HEK293T (cell line): ENCODE results near the gene CCDC9.

ENCODE experiments used
- CTCF ChIA-PET: fragments of 350-600 bp; formaldehyde crosslinking; extraction: SDS; loops from one replicate; lab custom pipeline; 2021; ENCODE audit warnings: antibody characterized with exemption, inconsistent platforms; lab: Yijun Ruan, JAX
- POLR2A ChIA-PET: fragments of 350-600 bp; formaldehyde crosslinking; extraction: SDS; loops from one replicate; lab custom pipeline; 2020; ENCODE audit warnings: antibody characterized with exemption, inconsistent platforms; lab: Yijun Ruan, JAX
- DNase-seq: peaks from one replicate; pipeline ENCODE4 v3.0.0; 2012; ENCODE audit warnings: mixed read lengths; ENCODE audit errors: extremely low spot score
- ARNT ChIP-seq: fragments of 450-650 bp; IDR thresholded peaks from 2 replicates; pipeline ENCODE4 v1.6.1; 2017; ENCODE audit warnings: mild to moderate bottlenecking
- BHLHE40 ChIP-seq: fragments of 450-650 bp; IDR thresholded peaks from 2 replicates; pipeline ENCODE4 v1.6.1; 2016; ENCODE audit warnings: mild to moderate bottlenecking, moderate library complexity, borderline replicate concordance
- CTBP1 ChIP-seq: fragments of 450-650 bp; IDR thresholded peaks from 2 replicates; pipeline ENCODE4 v1.6.1; 2016; ENCODE audit warnings: borderline replicate concordance
- ELF4 ChIP-seq: fragments of 450-650 bp; IDR thresholded peaks from 2 replicates; pipeline ENCODE4 v1.6.1; 2017; ENCODE audit warnings: antibody characterized with exemption
- FOXA1 ChIP-seq: fragments of 450-650 bp; IDR thresholded peaks from 2 replicates; pipeline ENCODE4 v1.6.1; 2016; ENCODE audit warnings: mild to moderate bottlenecking
- FOXK2 ChIP-seq: fragments of 450-650 bp; IDR thresholded peaks from 2 replicates; pipeline ENCODE4 v1.6.1; 2016; ENCODE audit warnings: mild to moderate bottlenecking
- FOXM1 ChIP-seq: fragments of 450-650 bp; IDR thresholded peaks from 2 replicates; pipeline ENCODE4 v1.6.1; 2017; ENCODE audit warnings: mild to moderate bottlenecking, borderline replicate concordance
- HDGF ChIP-seq: fragments of 450-650 bp; IDR thresholded peaks from 2 replicates; pipeline ENCODE4 v1.6.1; 2017; ENCODE audit warnings: antibody characterized with exemption, borderline replicate concordance
- L3MBTL2 ChIP-seq: fragments of 450-650 bp; conservative IDR thresholded peaks from 2 replicates; pipeline ENCODE4 v1.6.1; 2016; ENCODE audit warnings: mild to moderate bottlenecking
- LEF1 ChIP-seq: fragments of 450-650 bp; IDR thresholded peaks from 2 replicates; pipeline ENCODE4 v1.6.1; 2017; ENCODE audit warnings: mild to moderate bottlenecking, borderline replicate concordance
- NFRKB ChIP-seq: fragments of 450-650 bp; IDR thresholded peaks from 2 replicates; pipeline ENCODE4 v1.6.1; 2016; ENCODE audit warnings: mild to moderate bottlenecking, moderate library complexity
- PKNOX1 ChIP-seq: fragments of 450-650 bp; IDR thresholded peaks from 2 replicates; pipeline ENCODE4 v1.6.1; 2016
- SP1 ChIP-seq: fragments of 450-650 bp; IDR thresholded peaks from 2 replicates; pipeline ENCODE4 v1.6.1; 2017
- SUZ12 ChIP-seq: fragments of 450-650 bp; IDR thresholded peaks from 2 replicates; pipeline ENCODE4 v1.6.1; 2016; ENCODE audit warnings: mild to moderate bottlenecking
- TARDBP ChIP-seq: fragments of 450-650 bp; IDR thresholded peaks from 2 replicates; pipeline ENCODE4 v1.6.1; 2016
- ZNF384 ChIP-seq: fragments of 450-650 bp; IDR thresholded peaks from 2 replicates; pipeline ENCODE4 v1.6.1; 2016

CCDC9 gene

GRCh38 chr19:47229676-47230053, 26.7 kb upstream of the CCDC9 start:
- TF ChIP-seq BHLHE40 (no peak), FOXM1 (no peak), NFRKB (no peak), PKNOX1 (no peak), L3MBTL2 (no peak), SP1 (no peak), FOXK2 (no peak), ARNT (no peak), LEF1 (no peak), SUZ12 (no peak), ELF4 (no peak), HDGF (no peak), ZNF384 (no peak), TARDBP (no peak), CTBP1 (no peak), FOXA1 (no peak)
- ChIA-PET POLR2A (interaction anchor here (1.2 kb wide), 1 partner anchor 15 kb away, joined by 8 read pairs; no protein-coding TSS in a partner anchor), CTCF (no interaction called here)
- DNase-seq: no peak

GRCh38 chr19:47230054-47230920, 26.0 kb upstream of the CCDC9 start:
- ChIA-PET POLR2A (interaction anchor here (1.2 kb wide), 1 partner anchor 14 kb away, joined by 8 read pairs; no protein-coding TSS in a partner anchor), CTCF (no interaction called here)
- DNase-seq: peak; percentile 45
- no peak for TF ChIP-seq SUZ12
- no peak for TF ChIP-seq LEF1
- TF ChIP-seq TARDBP: no peak
- TF ChIP-seq SP1: no peak
- no peak for TF ChIP-seq FOXK2
- TF ChIP-seq FOXM1: peak; percentile 60; the same call in 1 of the 2 replicates
- TF ChIP-seq NFRKB: no peak

GRCh38 chr19:47230921-47231214, 25.5 kb upstream of the CCDC9 start, which contains the start of gene BBC3:
BBC3 (minus strand) TSS chr19:47231199; CDS start chr19:47228431, 2,768 bp downstream.
- no peak for DNase-seq
- CTCF ChIA-PET: no interaction called here
- TF ChIP-seq L3MBTL2 (no peak), TARDBP (no peak), LEF1 (no peak), ARNT (no peak), ELF4 (no peak), HDGF (no peak), FOXM1 (no peak), FOXK2 (no peak), SUZ12 (no peak), NFRKB (no peak), ZNF384 (no peak), CTBP1 (no peak), BHLHE40 (no peak), SP1 (no peak)
- POLR2A ChIA-PET: no interaction called here

GRCh38 chr19:47231215-47232054, 24.9 kb upstream of the CCDC9 start:
- DNase-seq: peak; percentile 82
- POLR2A ChIA-PET: no interaction called here
- CTCF ChIA-PET: interaction anchor here (2.7 kb wide), 1 partner anchor 13 kb away, joined by 14 read pairs; no protein-coding TSS in a partner anchor

GRCh38 chr19:47232422-47233211, 23.7 kb upstream of the CCDC9 start:
- ChIA-PET POLR2A (interaction anchor here (1.0 to 1.2 kb wide), 2 partner anchors 10 to 42 kb away, joined by 3 to 4 read pairs; no protein-coding TSS in a partner anchor), CTCF (interaction anchor here (2.7 kb wide), 1 partner anchor 12 kb away, joined by 14 read pairs; no protein-coding TSS in a partner anchor)
- TF ChIP-seq BHLHE40 (no peak), LEF1 (no peak), L3MBTL2 (no peak), ARNT (no peak), TARDBP (no peak)
- no peak for DNase-seq

More at GRCh38 chr19:47231215-47232054, 24.9 kb upstream of the CCDC9 start:
- TF ChIP-seq L3MBTL2 (peak; percentile 42; the same call in 1 of the 2 replicates), PKNOX1 (no peak), FOXK2 (no peak), FOXM1 (no peak; the same call in 1 of the 2 replicates), ARNT (no peak)

- ChIA-PET POLR2A (interaction anchor here (2.1 kb wide), 1 partner anchor 10 kb away, joined by 8 read pairs; no protein-coding TSS in a partner anchor), CTCF (no interaction called here)
- DNase-seq: no peak
- TF ChIP-seq CTBP1 (no peak), FOXM1 (no peak), HDGF (no peak), PKNOX1 (no peak), TARDBP (no peak), ZNF384 (no peak), LEF1 (no peak), BHLHE40 (no peak), L3MBTL2 (no peak), ARNT (no peak), SUZ12 (no peak), NFRKB (no peak)
These were observed 20.2 kb upstream of the CCDC9 start for GRCh38 chr19:47236072-47236675.
